Vagina (tissue), 2 donors: ENCODE results near the gene FUT1.

ENCODE experiments used
- POLR2A ChIP-seq, 2 donors: fragments of 450-650 bp; IDR thresholded peaks; one replicate each; pipeline ENCODE4 v1.6.1; 2017; ENCODE audit warnings: antibody characterized with exemption in 2 of 2, mild to moderate bottlenecking in 2 of 2, moderate library complexity in 2 of 2
- POLR2AphosphoS5 ChIP-seq, 2 donors: sonication (generic); formaldehyde crosslinking; IDR thresholded peaks; one replicate each; pipeline ENCODE4 v1.9.0; 2017; ENCODE audit warnings: antibody characterized with exemption in 2 of 2, mild to moderate bottlenecking in 2 of 2, low read depth in 1 of 2; ENCODE audit not compliant: insufficient read depth in 1 of 2
- TF ChIP-seq, protein P1 (sequence below), 3 experiments: fragments of 450-650 bp in 2 of 3; fragments of 200-600 bp in 1 of 3; sonication (generic) in 1 of 3; IDR thresholded peaks; one replicate each; pipeline ENCODE4 v1.5.1; 2017 to 2019; ENCODE audit warnings: antibody characterized with exemption in 3 of 3, mild to moderate bottlenecking in 2 of 3, moderate library complexity in 2 of 3

DNA sequence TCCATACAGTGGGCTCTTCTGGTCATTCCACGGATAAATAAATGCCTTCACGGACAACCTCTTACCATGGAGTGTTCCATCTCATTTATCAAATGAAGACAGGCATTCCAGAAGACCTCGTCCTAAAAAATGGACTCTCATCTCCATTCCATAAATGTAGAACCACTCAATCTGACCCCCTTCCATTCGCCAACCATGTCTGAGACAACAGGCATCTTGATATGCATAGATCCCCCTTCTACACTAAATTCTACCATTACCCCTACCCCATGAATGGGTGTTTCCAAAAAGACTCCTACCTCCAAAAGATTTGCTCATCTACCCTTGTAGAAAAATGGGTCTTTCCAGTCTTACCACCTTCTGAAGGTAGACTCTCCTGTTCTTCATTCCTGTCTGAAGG lies 21.0 kb downstream of the FUT1 start:
- TF ChIP-seq, protein P1, sequence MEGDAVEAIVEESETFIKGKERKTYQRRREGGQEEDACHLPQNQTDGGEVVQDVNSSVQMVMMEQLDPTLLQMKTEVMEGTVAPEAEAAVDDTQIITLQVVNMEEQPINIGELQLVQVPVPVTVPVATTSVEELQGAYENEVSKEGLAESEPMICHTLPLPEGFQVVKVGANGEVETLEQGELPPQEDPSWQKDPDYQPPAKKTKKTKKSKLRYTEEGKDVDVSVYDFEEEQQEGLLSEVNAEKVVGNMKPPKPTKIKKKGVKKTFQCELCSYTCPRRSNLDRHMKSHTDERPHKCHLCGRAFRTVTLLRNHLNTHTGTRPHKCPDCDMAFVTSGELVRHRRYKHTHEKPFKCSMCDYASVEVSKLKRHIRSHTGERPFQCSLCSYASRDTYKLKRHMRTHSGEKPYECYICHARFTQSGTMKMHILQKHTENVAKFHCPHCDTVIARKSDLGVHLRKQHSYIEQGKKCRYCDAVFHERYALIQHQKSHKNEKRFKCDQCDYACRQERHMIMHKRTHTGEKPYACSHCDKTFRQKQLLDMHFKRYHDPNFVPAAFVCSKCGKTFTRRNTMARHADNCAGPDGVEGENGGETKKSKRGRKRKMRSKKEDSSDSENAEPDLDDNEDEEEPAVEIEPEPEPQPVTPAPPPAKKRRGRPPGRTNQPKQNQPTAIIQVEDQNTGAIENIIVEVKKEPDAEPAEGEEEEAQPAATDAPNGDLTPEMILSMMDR (IDR thresholded peaks at IDR 0.05) = no peak
- TF ChIP-seq POLR2A (IDR thresholded peaks at IDR 0.05) (no peak), POLR2AphosphoS5 (IDR thresholded peaks at IDR 0.05; ENCODE audit: insufficient read depth in 1 of 2, low read depth in 1 of 2) (no peak)
